Type B pancreatic cell (in vitro differentiated cells): ENCODE data around the gene VWC2L. TPM values are rescaled to one million over a fixed set of nuclear protein-coding genes. Genes with fewer than 3 reads are reported as not detected.

ENCODE experiments used
- DNase-seq: peaks from one replicate; pipeline ENCODE4 v3.0.0; 2021; ENCODE audit warnings: mixed read lengths; ENCODE audit not compliant: unreplicated experiment; ENCODE audit errors: extremely low spot score
- H3K27ac Mint-ChIP-seq: 2 replicates; pipeline ENCODE4 v1.8.0; 2021; ENCODE audit warnings: mild to moderate bottlenecking, mixed read lengths
- H3K27me3 Mint-ChIP-seq: 2 replicates; pipeline ENCODE4 v1.8.0; 2021; ENCODE audit warnings: mixed read lengths
- H3K36me3 Mint-ChIP-seq: 2 replicates; pipeline ENCODE4 v1.8.0; 2021; ENCODE audit warnings: mixed read lengths
- H3K4me1 Mint-ChIP-seq: one replicate; pipeline ENCODE4 v1.8.0; 2021; ENCODE audit warnings: mixed read lengths; ENCODE audit not compliant: unreplicated experiment
- H3K4me3 Mint-ChIP-seq: 2 replicates; pipeline ENCODE4 v1.8.0; 2021; ENCODE audit warnings: mild to moderate bottlenecking, mixed read lengths
- H3K9me3 Mint-ChIP-seq: 2 replicates; pipeline ENCODE4 v1.8.0; 2021; ENCODE audit warnings: mixed read lengths
- total RNA-seq: library from RNA; stranded (reverse); gene quantifications from 2 replicates; pipeline ENCODE4 v1.2.1, GENCODE V29; 2021; ENCODE audit warnings: low replicate concordance
- TF ChIP-seq, protein P1 (sequence below): fragments of 200-600 bp; sonication (generic); conservative IDR thresholded peaks from 2 replicates; pipeline ENCODE4 v1.5.0; 2021; ENCODE audit warnings: antibody characterized with exemption, mild to moderate bottlenecking

VWC2L gene
- total RNA-seq, 1 donor from 2014 or later, result 0.17 TPM

DNA sequence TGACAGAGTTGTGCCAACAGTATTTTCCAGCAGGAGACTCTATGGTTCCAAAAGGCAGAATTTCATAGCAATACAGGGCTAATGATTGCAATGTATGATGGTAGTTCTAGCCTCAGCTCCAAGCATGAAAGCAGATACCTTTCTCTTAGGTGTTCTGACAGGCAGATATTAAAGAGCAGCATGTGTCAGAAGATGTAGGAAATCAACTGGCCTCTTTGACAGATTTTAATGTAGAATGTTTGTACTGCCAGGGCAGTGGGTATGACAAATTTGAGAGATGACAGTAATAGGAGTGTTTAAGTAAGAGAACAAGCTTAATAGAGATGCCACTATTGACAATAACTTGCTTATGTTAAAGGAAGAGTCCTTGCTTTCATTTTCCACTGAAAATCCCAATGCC, 21.5 kb upstream of the VWC2L start:
- Mint-ChIP-seq H3K36me3 (no peaks in the 10 kb centered on the region), H3K27ac (no peak overlapping the region), H3K4me1 (no peaks in the 10 kb centered on the region), H3K4me3 (no peak overlapping the region), H3K27me3 (no peaks in the 10 kb centered on the region), H3K9me3 (no peaks in the 10 kb centered on the region)
- no peak for DNase-seq
- TF ChIP-seq, protein P1, sequence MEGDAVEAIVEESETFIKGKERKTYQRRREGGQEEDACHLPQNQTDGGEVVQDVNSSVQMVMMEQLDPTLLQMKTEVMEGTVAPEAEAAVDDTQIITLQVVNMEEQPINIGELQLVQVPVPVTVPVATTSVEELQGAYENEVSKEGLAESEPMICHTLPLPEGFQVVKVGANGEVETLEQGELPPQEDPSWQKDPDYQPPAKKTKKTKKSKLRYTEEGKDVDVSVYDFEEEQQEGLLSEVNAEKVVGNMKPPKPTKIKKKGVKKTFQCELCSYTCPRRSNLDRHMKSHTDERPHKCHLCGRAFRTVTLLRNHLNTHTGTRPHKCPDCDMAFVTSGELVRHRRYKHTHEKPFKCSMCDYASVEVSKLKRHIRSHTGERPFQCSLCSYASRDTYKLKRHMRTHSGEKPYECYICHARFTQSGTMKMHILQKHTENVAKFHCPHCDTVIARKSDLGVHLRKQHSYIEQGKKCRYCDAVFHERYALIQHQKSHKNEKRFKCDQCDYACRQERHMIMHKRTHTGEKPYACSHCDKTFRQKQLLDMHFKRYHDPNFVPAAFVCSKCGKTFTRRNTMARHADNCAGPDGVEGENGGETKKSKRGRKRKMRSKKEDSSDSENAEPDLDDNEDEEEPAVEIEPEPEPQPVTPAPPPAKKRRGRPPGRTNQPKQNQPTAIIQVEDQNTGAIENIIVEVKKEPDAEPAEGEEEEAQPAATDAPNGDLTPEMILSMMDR, result no peak

DNA sequence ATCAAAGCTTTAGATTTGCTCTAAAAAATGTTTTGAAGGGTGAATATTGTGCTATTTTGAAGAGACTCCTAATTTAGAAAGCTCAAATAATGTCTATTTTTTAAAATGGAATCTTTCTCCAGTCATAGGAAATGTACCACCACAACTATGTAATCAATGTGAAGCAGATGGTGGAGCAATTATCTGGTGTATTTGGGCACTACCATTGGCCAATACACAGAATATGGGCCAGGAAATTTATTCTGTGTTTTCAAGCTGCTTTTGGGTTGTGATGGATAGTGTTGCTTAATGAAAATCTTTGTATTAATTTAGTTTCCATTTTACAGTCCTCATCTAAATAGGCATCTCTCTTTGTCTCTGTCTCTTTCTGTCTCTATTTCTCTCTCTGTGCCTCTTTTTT, 17.1 kb upstream of the VWC2L start:
- no peak overlapping the region for H3K27ac Mint-ChIP-seq
- no peaks in the 10 kb centered on the region for H3K4me1 Mint-ChIP-seq
- H3K27me3 Mint-ChIP-seq, result no peaks in the 10 kb centered on the region
- DNase-seq, result no peak
- TF ChIP-seq, protein P1, result no peak
- no peaks in the 10 kb centered on the region for H3K9me3 Mint-ChIP-seq
- no peak overlapping the region for H3K4me3 Mint-ChIP-seq
- H3K36me3 Mint-ChIP-seq, result no peaks in the 10 kb centered on the region

DNA sequence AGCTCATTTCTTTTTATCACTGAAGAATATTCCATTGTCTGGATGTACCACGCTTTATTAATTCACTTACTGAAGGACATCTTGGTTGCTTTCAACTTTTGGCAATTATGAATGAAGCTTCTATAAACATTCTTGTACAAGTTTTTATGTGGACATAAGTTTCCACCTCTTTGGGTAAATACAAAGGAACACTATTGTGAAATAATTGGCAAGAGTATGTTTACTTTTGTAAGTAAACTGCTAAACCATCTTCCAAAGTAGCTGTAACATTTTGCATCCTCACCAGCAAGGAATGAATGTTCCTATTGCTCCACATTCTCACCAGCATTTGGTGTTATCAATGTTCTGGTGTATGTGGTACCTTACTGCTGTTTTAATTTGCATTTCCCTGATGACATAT, 15.8 kb upstream of the VWC2L start:
- no peak overlapping the region for H3K4me3 Mint-ChIP-seq
- H3K27ac Mint-ChIP-seq, result no peak overlapping the region
- DNase-seq, result no peak
- H3K27me3 Mint-ChIP-seq, result no peaks in the 10 kb centered on the region
- H3K36me3 Mint-ChIP-seq, result no peaks in the 10 kb centered on the region
- TF ChIP-seq, protein P1, result no peak
- H3K4me1 Mint-ChIP-seq, result no peaks in the 10 kb centered on the region
- H3K9me3 Mint-ChIP-seq, result no peaks in the 10 kb centered on the region

DNA sequence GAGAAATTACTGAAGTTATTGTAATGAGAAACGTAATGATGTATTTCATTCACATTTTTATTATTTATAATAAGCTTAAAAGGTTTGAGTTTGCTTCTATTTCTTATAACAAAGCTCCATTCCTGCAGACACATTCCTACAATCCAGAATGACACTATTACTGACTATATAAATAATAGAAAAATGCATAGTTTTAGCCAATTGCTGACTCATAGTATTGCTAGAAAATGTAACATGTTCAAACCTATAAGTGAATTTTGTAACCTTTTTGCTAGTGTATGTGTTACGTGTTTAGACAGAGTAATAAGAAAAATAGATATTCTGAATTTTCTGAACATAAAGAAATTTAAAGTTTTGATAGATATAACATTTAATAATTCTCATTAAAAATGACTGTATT, 9.3 kb upstream of the VWC2L start:
- no peak for DNase-seq
- no peaks in the 10 kb centered on the region for H3K27me3 Mint-ChIP-seq
- H3K27ac Mint-ChIP-seq, result no peak overlapping the region
- H3K4me1 Mint-ChIP-seq, result no peaks in the 10 kb centered on the region
- no peaks in the 10 kb centered on the region for H3K36me3 Mint-ChIP-seq
- no peak overlapping the region for H3K4me3 Mint-ChIP-seq
- H3K9me3 Mint-ChIP-seq, result no peaks in the 10 kb centered on the region
- TF ChIP-seq, protein P1, result no peak

DNA sequence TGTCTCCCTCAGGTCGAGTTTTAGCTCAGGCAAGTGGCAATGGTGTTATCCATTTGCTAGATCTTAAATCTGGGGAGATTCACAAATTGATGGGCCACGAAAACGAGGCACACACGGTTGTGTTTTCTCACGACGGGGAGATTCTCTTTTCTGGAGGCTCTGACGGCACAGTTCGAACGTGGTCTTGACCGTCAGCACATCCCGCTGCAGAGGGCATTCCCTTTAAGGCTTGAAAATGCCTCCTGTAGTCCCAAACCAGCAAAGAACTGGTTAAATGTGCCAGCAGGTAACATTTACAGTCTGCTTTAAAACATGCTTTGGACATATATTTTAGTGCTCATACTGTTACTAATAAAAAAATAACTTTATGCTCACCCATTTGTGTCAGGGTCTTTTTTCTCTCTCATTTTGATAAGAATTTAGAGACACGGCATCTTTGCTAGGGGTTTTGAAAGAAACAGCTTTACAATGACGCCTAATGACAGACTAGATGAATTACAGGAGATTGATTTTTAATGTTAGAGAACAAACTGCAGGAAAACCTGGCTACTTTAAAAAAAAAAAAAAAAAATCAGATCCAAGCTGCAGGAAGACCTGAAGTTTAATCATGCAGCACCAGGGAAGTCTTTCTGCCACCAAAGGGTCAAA, 602 bp upstream of the VWC2L start:
- no peaks in the 10 kb centered on the region for H3K36me3 Mint-ChIP-seq
- TF ChIP-seq, protein P1, result no peak
- H3K9me3 Mint-ChIP-seq, result no peaks in the 10 kb centered on the region

DNA sequence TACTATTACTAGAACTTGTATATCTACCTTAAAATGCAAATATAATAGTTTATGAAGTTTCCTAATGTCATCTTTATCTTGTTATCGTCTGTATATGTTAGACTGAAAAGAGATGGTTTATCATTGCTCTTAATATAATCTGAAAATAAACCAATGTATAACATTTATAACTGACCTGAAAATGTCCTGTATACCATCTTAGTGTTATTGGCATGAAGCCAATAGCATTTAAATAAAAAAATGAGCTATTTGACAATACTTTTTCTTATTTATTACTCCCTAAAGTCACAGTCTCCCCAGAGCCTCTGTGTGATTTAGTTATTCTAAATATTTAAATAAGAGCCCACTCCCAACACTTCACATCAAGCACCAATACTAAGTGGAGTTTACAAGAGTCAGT, 1.8 kb downstream of the VWC2L start:
- Mint-ChIP-seq H3K4me1 (no peaks in the 10 kb centered on the region), H3K4me3 (no peak overlapping the region), H3K9me3 (no peaks in the 10 kb centered on the region), H3K27me3 (peaks cover 16% of the 10 kb centered on the region), H3K36me3 (no peaks in the 10 kb centered on the region), H3K27ac (no peak overlapping the region)
- TF ChIP-seq, protein P1, result no peak
- no peak for DNase-seq

More for the DNA sequence above, 602 bp upstream of the VWC2L start:
- H3K4me1 Mint-ChIP-seq, result no peaks in the 10 kb centered on the region
- H3K4me3 Mint-ChIP-seq, result no peak overlapping the region
- H3K27ac Mint-ChIP-seq, result no peak overlapping the region
- peaks cover 16% of the 10 kb centered on the region for H3K27me3 Mint-ChIP-seq
- DNase-seq, result no peak
